Cardiac septum (tissue), 1 donor: ENCODE measurements around the gene LRG1. TPM values are rescaled to one million over a fixed set of nuclear protein-coding genes. Genes with fewer than 3 reads are reported as not detected.

Experiments
- DNase-seq: peaks from one replicate; pipeline ENCODE4 v3.0.0-alpha.2; 2020; ENCODE audit warnings: low spot score
- intact Hi-C: fragments of 100-400 bp; cut with DNase I; formaldehyde crosslinking; loops from one replicate; pipeline ENCODE4 v1.14.0; 2022
- total RNA-seq: library from RNA; stranded (reverse); fragmentation: NEBNext Ultra II Directional; extraction: Animal tissue kit (Norgen Biotek cat#: 25700); gene quantifications from one replicate; pipeline ENCODE4 v1.2.1, GENCODE V29; 2021
- donor health status: DM: no; HTN: no; CAD: no.

The LRG1 gene
- total RNA-seq, 1 donor from 2014 or later = 0.43 TPM

GRCh38 chr19:4501691-4502090 is 38.1 kb downstream of the LRG1 start:
- intact Hi-C loops = no loop called here
- no peak for DNase-seq

- no peak for DNase-seq
- intact Hi-C loops = no loop called here
These were observed 38.8 kb downstream of the LRG1 start for GRCh38 chr19:4500841-4501591.

- DNase-seq = no peak
- intact Hi-C loops = no loop called here
These were observed 40.0 kb downstream of the LRG1 start for GRCh38 chr19:4499855-4500254.

- intact Hi-C loops = no loop called here
These were observed 40.5 kb downstream of the LRG1 start for GRCh38 chr19:4499318-4499717.

GRCh38 chr19:4498694-4499093 is 41.1 kb downstream of the LRG1 start:
- no peak for DNase-seq
- intact Hi-C loops = no loop called here

More at GRCh38 chr19:4499318-4499717, 40.5 kb downstream of the LRG1 start:
- DNase-seq = no peak

- intact Hi-C loops = no loop called here
- DNase-seq = no peak
These were observed 42.0 kb downstream of the LRG1 start for GRCh38 chr19:4497770-4498389.

GRCh38 chr19:4496304-4496703 is 43.5 kb downstream of the LRG1 start:
- DNase-seq = no peak
- intact Hi-C loops = no loop called here

GRCh38 chr19:4495471-4495870 is 44.4 kb downstream of the LRG1 start:
- DNase-seq = no peak
- intact Hi-C loops = no loop called here

GRCh38 chr19:4494691-4495064 is 45.2 kb downstream of the LRG1 start:
- no peak for DNase-seq
- intact Hi-C loops = no loop called here

- intact Hi-C loops = no loop called here
- no peak for DNase-seq
These were observed 45.7 kb downstream of the LRG1 start for GRCh38 chr19:4493929-4494690.

- no peak for DNase-seq
- intact Hi-C loops = no loop called here
These were observed 46.5 kb downstream of the LRG1 start for GRCh38 chr19:4493104-4493928.

GRCh38 chr19:4492337-4493103 is 47.3 kb downstream of the LRG1 start:
- intact Hi-C loops = no loop called here
- no peak for DNase-seq

- DNase-seq = no peak
- intact Hi-C loops = no loop called here
These were observed 48.4 kb downstream of the LRG1 start for GRCh38 chr19:4491446-4491845.

GRCh38 chr19:4488496-4488895 is 51.3 kb downstream of the LRG1 start:
- DNase-seq = no peak
- intact Hi-C loops = no loop called here

GRCh38 chr19:4487572-4487971 is 52.3 kb downstream of the LRG1 start:
- no peak for DNase-seq

More at GRCh38 chr19:4487572-4487971, 52.3 kb downstream of the LRG1 start:
- intact Hi-C loops = no loop called here
